ENCODE measurements around the gene SLC25A19. TPM values are rescaled to one million over a fixed set of nuclear protein-coding genes. Genes with fewer than 3 reads are reported as not detected.

Gene SLC25A19
- total and polyA plus RNA-seq, 9 of the 15 experiments (the other 6 are each of a cell fraction or from before 2014, with no cell fraction given), result 33.4 to 76.6 (median 55.3) TPM

DNA sequence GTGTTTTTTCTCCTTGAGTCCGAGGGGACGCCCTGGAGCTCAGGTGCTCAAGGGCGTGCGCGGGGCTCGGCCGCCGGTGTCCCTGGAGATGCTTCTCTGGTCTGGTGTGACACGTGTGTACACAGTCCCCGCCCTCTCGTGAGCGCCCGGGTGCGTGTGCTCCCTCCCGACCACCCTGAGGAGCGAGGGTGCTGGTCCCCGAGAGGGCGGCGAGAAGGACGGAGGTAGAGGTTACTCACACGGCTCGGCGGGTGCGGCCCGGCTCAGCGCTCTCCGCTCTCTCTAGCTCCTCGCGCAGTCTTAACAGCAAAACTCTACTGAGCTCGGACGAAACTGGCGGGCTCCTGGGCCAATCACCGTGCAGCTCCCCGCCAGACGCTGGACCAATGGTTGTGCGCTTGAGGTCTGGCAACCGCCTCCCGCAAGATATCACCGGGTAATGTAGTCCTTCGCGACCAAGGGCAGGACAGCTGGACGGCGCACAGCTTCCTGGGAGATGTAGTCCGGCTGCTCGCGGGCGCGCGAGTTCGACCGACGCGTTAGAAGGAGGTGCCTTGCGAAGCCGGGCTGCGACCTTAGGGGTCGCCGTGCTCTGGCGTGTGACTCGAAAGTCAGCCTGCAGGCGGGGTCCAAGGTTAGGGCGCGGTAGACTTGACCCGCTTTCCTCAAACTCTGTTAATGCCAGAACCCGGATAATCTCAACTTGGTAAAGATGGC, at the start of gene SLC25A19 (continued):
- TF ChIP-seq GABPA (tag; conservative IDR thresholded peaks at IDR 0.05; ENCODE audit: low read depth) (peak; percentile 75), FOSL1 (tag; conservative IDR thresholded peaks at IDR 0.05) (no peak), RFX1 (IDR thresholded peaks at IDR 0.05) (peak; percentile 62), SAP30 (IDR thresholded peaks at IDR 0.05; ENCODE audit: borderline replicate concordance, insufficient read depth, low read depth, low read length, poor library complexity, severe bottlenecking) (peak; percentile 92), MAZ (CRISPR knock-in tag; conservative IDR thresholded peaks at IDR 0.05 in 1 of 2, IDR thresholded peaks at IDR 0.05 in 1 of 2) (peak; percentile 52 to 63), TSHZ1 (CRISPR knock-in tag; IDR thresholded peaks at IDR 0.05) (no peak; the same call in 1 of the 2 replicates), MYC (IDR thresholded peaks at IDR 0.05; ENCODE audit: low read depth, low read length) (peak; percentile 75), MYC (CRISPR knock-in tag; IDR thresholded peaks at IDR 0.05; ENCODE audit: borderline replicate concordance, low read depth) (peak; percentile 79; the same call in 1 of the 2 replicates), RBM22 (IDR thresholded peaks at IDR 0.05; ENCODE audit: low read depth, low read length, poor library complexity, severe bottlenecking) (no peak), PURB (CRISPR knock-in tag; IDR thresholded peaks at IDR 0.05; ENCODE audit: low read depth) (no peak), MBD2 (IDR thresholded peaks at IDR 0.05; ENCODE audit: borderline replicate concordance, low read depth) (peak; percentile 98), NONO (IDR thresholded peaks at IDR 0.05; ENCODE audit: low read depth in 2 of 2, low read length in 1 of 2) (peak in 1 of 2 experiments; percentile 22; a peak in 1 of 4 replicates), PML (IDR thresholded peaks at IDR 0.05; ENCODE audit: low read length) (peak; percentile 53; the same call in 1 of the 2 replicates), ZNF217 (CRISPR knock-in tag; IDR thresholded peaks at IDR 0.05) (no peak), ASH1L (IDR thresholded peaks at IDR 0.05; ENCODE audit: borderline replicate concordance, low read depth, partially characterized antibody) (peak; percentile 93), SRF (CRISPR knock-in tag; IDR thresholded peaks at IDR 0.05) (peak in 1 of 2 experiments; percentile 68; a peak in 2 of 4 replicates), FOXK1 (CRISPR knock-in tag; IDR thresholded peaks at IDR 0.05; ENCODE audit: borderline replicate concordance) (peak; percentile 63; the same call in 1 of the 2 replicates)
- TF ChIP-seq, protein P1, sequence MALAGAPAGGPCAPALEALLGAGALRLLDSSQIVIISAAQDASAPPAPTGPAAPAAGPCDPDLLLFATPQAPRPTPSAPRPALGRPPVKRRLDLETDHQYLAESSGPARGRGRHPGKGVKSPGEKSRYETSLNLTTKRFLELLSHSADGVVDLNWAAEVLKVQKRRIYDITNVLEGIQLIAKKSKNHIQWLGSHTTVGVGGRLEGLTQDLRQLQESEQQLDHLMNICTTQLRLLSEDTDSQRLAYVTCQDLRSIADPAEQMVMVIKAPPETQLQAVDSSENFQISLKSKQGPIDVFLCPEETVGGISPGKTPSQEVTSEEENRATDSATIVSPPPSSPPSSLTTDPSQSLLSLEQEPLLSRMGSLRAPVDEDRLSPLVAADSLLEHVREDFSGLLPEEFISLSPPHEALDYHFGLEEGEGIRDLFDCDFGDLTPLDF (CRISPR knock-in tag; IDR thresholded peaks at IDR 0.05), result peak; percentile 89
